HG03378 (cell line): ENCODE measurements around the gene LRRTM4.

Experiments used
- ATAC-seq: cut with Tn5 transposase; IDR thresholded peaks from one replicate; pipeline ENCODE4 v1.9.1; 2021; ENCODE audit warnings: mild to moderate bottlenecking, moderate library complexity; ENCODE audit not compliant: unreplicated experiment

Gene LRRTM4

DNA sequence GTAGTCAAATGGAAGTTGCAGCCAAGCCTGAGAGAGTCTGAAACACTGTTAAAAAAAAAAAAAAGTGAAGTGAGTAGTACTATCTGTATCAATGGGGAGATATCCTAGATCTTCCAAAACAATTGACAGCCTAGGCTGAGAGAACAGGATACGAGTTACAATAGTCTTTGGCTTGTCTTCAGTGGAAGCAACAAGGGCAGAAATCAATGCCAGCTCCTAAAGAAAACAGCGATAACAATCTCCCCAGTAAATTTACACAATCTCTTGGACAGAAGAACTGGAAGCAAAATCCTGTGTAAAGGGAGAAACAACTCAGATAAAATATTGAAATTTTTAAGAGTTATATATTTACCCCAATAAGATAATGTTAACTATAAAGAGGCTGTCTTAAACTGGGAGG, 508.7 kb downstream of the LRRTM4 start:
- ATAC-seq, result no peak

DNA sequence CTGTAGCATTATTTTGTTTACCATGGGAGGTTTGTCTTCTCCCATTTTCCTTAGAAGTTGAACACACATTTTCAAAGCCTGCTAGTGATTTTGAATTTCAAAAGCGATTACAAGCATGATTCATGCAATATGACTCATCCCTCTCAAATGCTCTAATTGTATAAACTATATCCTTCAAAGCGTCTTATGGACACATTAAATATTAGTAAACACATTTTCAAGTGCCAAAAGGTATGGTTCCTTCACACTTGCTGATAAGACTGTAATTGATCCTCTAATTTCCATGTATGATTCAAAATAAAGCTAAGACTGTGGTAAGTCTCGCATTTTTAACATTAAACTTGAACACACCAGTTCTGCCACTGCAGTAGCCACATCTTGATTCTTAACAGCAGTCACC, 512.9 kb downstream of the LRRTM4 start:
- ATAC-seq, result no peak

DNA sequence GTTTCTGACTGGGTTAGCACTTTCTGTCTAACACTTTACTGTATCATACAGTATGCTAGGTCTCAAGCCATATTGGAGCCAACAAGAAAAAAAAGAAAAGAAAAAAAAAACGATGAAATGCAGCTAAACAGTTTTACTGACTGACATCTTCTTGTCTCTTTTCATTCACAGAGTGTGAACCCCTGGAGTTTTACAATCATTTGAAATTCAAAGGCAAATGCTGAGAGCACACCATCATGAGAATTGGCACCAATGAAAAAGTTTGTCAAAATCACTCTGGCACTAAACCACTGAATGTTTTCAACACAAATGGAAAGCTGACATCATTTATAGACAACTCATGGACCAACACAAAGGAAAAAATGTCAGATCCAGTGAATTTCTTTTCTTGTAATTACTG, 513.3 kb downstream of the LRRTM4 start:
- no peak for ATAC-seq

DNA sequence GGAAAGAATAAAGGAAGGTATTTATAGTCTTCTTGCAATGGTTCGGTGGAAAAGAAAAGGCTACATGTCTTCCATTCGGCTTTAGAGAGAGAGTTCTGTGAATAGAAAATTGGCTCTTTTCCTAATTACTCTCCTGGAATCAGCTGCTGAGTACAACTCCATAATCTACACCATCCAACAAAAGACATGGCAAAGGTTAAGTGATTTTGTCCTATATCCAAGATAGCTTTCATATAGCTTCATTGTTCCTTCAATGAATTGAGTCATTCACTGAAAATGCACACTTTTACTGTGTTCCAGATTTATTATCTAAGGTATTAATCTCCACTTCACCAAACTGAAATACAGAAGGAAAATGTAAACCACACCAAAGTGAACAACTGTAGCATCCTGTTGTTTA, 514.5 kb downstream of the LRRTM4 start:
- no peak for ATAC-seq

DNA sequence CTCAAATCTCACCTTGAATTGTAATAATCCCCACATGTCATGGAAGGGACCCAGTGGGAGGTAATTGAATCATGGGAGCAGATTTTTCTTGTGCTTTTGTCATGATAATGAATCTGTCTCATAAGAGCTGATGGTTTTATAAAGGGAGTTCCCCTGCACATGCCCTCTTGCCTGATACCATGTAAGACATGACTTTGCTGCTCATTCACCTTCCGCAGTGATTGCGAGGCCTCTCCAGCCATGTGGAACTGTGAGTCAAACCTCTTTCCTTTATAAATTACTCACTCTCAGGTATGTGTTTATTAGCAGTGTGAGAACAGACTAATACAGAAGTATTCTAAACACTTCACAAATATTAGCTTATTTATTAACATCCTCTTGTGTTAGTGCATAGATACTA, 516.7 kb downstream of the LRRTM4 start:
- ATAC-seq, result no peak

DNA sequence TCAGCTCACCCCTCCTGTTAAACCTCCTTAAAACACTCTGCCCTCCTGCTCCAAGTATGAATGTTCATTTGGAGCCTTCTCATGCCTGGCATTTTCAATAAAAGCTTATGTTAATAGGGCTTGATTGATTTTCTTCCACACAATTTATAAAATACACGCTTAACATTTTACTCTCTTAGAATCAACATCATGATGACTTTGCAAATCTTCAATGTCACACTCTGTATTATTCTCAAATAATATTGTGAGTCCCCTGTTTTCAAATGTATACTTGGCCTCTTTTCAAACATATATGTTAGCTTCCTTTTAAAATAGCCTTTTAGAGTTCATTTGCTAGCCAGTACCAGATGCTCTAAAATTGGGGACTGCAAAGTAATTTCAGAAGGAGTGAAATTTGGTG, 520.3 kb downstream of the LRRTM4 start:
- no peak for ATAC-seq

DNA sequence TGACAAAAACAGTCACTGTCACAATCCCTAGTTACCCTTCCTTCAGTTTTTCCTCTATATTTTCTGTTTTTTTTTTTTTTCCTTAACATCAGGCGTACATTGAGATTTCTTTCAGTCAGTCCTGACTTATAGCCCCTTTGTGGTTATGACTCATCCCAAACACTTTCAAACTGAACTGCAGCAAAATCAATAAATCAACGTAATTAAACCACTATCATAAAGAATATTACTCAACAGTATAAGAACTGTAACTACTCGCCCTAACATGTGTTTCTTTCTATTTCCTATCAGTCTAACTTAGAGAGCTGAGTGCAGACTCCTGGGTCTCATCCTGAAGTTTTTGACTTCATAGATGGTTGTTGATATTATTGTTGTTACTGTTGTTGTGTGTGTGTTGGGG, 523.5 kb downstream of the LRRTM4 start:
- ATAC-seq, result no peak

DNA sequence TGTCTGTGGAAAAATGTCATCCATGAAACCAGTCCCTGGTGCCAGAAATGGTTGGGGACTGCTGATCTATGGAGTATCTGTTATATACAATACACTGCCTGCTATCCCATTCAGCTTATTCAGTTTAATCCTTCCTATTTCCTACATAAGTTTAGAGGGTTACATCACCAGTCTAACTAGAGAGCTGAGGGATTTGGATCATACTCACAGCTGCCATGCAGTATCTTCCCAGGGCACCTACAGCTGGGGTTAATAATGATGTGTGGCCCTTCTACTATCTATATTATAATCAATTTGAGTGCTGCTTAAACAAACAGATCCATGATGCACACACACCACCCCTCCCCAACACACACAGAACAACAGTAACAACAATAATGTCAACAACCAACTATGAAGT, 524.0 kb downstream of the LRRTM4 start:
- no peak for ATAC-seq

DNA sequence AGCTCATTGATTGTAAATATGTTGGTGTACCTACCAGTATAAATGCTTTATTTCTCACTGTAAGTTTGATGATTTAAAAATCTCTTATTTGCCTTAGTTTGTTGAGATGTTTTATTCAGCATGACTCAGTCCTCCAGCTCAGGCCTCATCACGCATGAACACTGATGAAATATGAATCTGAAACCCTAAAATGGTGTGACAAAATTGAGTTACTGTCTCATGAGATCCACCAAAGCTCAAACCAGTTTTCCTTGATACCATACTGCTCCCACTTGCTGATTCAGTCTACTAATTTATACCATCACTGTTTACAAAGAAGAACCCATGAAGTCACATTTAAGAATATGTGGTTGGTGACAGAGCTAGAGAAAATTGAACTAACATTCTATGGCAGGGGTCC, 524.9 kb downstream of the LRRTM4 start:
- ATAC-seq, result no peak

DNA sequence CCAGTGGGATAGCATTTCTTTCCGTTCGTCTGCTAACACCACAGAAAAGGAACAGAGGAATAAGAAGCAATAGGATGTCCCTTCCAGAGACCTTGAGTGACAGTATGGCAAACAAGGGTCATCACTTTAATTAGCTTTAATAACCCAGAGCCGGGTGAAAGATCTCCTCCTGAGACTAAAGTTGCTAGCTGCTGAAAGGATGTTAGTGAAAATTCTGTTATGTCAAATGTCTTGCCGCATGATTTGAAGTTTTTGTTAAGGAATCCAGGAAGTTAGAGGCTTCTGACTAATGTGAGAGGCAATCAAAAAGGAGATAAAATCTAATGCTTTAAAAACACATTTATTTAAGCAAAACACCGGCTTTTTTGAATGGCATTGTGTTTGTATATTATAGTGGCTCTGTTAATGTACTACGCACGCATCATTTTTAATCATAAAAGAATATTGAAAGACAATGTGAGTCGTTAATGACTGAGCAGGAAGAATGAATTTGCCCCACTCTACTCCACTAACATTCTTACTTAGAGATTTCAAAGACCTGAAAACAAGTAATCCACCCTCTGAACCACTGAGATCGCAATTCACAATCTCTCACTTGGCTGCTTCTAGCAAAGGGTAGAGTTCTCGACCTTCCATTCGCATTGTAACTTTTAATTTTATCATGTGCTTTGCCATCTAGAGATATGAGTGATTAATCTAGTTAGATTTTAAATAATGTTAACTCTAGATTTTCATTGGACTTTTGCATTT, 536.6 kb downstream of the LRRTM4 start:
- no peak for ATAC-seq

DNA sequence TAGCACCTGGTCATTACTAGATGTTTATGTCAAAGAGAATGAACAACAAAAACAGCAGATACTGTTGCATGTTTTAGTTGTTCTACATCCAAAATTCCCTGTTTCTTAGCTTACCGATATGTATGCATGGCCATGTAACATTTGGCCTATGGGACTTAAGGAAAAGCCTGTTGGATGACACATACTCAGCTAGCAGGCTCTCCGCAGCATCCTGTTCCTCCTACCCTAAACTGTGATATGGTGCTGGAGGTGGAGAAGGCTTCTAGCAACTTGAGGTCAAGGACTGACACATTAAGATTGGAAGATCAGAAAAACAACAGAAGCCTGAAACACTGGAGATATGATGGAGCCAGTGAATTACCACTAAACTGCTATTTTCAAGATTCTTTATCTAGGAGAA, 537.8 kb downstream of the LRRTM4 start:
- no peak for ATAC-seq

DNA sequence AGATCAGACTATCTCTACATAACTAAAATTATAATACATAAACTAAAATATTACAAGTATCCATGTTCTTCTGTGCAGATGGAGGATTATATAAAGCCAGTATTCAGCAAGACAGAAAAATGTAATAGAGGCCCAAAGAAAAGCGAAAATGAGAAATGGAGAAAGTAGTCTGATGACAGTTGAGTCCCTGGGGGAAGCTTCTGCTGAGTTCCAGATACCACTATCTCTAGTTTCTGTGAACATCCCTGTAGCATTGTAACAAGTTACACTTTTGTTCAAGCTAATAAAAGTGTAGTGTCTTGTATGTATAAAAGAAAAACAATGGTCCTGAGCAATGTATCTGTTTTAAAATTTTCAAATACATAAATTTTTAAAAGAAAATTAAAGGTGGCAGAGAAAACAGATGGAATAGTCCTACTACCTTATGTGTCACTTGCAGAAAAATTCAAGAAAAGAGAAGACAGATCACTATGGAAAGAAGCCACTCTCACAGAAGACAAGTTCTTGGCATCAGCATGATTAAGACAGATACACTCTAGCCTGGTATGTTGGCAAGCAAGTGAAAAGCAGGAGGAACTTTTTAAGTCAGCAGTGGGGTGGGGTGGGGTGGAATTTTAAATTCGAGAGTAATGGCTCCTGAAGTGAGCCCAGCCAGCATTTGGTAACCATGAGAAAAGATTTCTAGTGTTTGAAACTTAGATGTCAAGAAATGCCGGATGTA, 541.9 kb downstream of the LRRTM4 start:
- no peak for ATAC-seq

DNA sequence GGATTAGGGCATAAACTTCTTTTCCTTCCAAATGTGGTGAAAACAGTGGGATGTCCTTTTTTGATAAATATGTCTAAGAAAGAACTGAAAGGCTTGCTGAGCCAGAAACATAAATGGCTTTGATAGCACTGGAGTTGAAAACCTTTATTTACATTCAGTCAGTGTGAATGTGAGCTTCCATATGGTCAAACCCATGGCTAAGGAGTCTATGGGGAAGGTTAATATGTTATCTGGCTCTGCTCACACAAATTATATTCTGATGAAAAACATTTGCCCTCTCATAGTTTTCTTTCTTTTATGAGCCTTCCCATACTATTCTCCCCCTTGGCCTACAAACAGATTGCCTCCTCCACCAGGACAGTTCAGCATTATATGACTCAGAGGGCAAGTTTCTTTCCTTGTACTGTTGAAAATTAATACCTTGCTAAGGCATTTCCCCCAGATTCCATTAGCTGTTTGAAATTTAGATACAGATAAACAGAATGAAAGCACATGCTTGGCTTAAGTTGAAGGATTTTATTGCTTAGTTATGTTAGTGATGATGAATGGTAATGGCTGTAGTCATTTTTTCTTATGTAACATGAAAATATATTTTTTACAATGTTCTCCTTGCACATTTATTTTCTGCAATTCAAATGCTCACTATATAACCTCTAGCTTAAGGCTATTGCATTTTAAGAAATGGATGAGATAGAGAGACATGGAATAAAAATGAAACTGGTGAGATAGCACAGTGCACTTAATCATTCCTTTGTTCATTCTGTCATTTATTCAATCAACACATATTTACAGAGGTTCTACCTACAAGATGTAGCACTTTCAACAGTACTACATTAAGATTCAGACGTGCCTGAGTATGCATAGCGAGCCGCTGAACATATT, 544.1 kb downstream of the LRRTM4 start:
- no peak for ATAC-seq

DNA sequence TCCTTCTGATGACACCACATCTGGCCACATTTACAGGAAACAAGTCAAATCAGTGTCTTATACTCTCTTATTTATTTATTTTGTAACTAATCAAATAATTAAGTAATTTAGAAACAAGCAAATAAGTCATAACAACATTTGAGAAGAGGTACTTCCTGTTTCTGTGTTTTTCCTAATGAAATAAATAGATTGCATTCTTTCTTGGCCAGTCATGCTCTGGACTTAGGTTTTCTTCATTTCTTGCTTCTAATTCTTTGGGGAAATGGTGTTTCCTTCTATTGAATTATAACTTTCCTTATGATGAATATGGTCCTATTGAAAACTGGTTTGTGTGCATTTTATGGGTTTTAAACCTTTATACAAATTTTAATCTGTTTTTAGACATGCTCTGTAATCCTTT, 546.4 kb downstream of the LRRTM4 start:
- no peak for ATAC-seq

DNA sequence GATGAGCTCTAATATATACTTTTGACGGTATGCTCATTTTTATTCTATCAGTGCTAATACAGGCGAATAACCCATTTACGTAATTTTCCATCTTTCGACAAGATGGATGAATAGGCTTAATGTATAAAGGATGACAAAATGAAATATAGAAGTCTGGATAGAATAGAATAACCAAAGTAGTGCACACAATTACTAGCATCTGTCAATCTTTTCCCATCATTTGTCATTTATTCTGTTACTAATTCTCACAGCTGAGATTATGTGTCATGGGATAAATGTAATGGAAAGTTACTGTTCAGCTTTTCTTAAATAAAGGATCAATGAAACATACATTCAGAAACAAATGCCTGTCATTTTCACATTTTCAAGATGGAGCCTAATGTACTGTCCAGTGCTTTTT, 548.6 kb downstream of the LRRTM4 start:
- ATAC-seq, result no peak

DNA sequence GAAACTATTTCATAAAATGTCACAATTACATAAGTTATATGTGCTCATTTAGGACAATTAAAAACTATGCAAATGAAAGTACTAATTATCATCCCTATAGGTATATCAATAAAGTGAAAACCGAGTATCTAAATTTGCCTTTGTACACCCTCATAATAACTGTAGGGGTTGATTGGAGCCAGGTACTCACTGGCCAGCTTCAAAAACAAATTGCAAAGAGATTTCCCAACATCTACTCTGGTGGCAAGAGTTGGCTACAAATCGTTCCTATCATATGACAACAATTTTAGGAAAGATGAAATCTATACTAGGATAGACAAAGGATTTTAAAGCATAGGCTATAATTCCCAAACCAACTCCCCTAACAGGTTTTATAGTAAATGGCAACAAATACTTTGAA, 556.4 kb downstream of the LRRTM4 start:
- ATAC-seq, result no peak

DNA sequence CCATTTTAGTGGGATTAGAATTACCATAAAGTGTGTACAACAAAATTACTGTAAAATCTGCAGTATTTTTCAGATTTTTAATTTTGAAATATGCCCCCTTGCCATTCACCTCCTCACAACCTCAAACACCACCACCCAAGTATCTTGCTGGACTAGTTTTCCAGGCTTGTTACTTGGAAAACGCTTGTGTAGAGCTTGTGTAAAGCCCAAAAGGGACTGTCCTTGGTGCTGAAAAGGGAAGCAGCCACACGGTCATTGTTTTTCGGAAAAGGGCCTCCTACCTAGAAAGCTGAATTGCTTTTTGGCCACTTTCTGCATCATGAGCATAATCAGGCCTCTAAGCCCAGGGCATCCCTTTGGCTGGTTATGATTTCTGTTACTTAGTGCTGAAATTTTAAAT, 563.4 kb downstream of the LRRTM4 start:
- no peak for ATAC-seq

DNA sequence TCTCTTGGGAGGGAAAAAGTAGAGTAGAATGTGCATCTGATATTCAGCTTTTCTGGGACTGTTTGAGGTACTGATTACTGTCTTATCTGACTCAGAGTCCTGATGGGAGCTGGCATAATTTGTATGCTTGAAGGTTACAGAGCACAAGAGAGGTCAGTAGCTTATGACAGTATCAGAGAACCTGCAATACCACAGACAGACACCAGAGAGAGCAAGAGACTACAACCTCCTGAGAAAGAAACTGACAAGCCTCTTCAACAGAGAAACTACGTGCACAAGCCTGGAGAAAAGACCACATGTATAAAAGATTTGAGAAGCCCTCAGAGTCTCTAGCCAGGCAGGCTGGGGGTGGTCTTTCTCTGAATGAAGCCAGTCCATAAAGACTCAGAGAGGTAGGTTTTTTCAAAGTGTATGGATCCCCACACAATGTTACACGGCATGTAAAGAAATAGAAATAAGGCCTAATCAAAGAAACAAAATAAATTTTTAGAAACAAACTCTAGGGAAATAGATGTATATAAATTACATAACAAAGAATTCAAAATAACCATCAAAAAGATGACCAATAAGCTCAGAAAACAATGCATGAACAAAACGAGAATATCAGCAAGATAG, 568.3 kb downstream of the LRRTM4 start:
- ATAC-seq, result no peak

DNA sequence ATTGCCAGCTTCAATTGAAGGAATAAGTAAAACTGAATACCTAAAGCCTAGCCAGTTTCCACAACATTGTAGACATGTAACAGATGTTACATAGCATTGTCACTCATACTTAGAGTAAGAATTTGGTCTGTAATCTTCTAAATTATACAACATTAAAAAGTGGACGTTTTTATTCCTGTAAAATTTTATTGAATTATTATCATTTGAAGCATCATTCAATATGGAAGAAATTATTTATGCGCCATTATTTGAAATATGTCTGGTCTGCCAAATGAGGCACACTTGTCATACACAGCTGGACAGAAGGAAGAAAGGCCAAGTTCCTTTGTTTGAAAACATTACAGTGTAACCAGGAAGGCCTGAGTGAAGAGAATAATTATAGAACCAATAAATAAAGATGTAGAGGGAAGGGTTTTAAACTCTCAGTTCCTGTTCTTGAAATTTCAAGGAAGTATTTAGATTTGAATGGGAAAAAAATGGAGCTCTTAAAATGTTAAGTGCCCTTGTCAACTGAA, 575.5 kb downstream of the LRRTM4 start:
- no peak for ATAC-seq

DNA sequence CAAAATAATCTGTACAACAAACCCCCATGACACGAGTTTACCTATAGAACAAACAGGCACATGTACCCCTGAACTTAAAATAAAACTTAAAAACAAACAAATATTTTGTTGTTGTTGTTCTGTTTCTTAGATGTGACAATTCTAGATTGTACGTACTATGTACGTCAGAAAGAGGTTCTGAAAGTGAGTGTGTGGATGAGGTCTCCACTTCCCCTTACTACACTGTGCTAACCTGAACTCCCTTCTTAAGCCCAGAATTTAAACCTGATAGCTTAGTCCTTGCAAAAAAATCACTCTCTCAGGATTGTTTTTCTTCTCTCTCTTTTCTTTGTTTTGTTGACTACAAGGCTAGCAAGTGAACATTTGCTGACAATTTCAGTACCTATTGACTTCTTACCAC, 581.6 kb downstream of the LRRTM4 start:
- no peak for ATAC-seq

DNA sequence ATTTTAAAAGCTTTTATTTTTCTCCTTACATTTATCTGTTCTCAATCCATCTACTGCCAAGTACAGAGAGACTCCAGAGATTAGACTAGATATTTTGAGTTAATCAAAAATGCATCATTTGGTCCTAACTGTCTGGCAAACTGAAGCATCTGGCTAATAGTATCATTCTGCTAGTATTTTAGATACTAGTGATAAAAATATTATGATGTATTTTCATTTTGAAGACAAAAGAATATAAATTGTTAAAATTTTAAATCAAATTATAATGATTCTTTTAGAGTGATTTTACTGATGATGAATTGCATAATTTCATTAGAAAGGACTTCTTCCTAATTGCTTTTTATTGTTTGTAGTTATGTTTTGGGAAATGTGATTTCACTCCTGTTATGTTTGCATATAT, 584.0 kb downstream of the LRRTM4 start:
- ATAC-seq, result no peak
